SU-DHL-6 (cell line): ENCODE results near the gene TMPRSS13.

Experiments
- CTCF ChIP-seq: fragments of 200-600 bp; sonication (generic); IDR thresholded peaks from one replicate; pipeline ENCODE4 v1.5.1; 2017; ENCODE audit warnings: antibody characterized with exemption, mild to moderate bottlenecking, low read length, moderate library complexity; ENCODE audit not compliant: insufficient read depth, poor library complexity, severe bottlenecking
- EZH2phosphoT487 ChIP-seq: fragments of 200-600 bp; sonication (generic), shearing (Covaris generic); conservative IDR thresholded peaks from 2 replicates; pipeline ENCODE4 v1.6.1; 2018; ENCODE audit warnings: mild to moderate bottlenecking, antibody characterized with exemption, low read length, moderate library complexity, mixed read lengths

DNA sequence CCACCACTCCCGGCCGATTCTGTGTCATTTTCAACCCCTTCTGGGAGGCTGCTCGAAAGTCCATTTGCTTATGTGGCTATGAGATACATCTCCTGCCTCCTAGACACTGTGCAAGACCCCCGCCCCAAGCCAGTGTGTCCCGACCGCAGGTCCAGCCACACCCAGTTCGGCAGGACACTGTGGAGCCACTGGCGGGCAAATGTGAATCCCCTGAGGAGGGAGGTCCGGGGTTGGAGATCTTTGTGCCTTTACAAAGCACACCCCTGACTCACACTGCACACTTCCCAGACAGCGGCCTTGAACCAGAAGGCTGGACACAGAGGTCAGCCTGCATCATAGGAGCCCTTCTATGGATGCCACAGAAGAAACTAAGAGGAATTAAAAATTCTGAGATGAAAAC lies 70.1 kb downstream of the TMPRSS13 start:
- TF ChIP-seq CTCF (no peak), EZH2phosphoT487 (no peak)
